Neutrophil (primary cell): ENCODE measurements around the gene MSI2.

Experiments used
- H3K27ac ChIP-seq: fragments of 200-600 bp; sonication (generic); 2 replicates; pipeline ENCODE4 v1.5.1; 2016; ENCODE audit warnings: mild to moderate bottlenecking, moderate library complexity
- H3K27me3 ChIP-seq: fragments of 200-600 bp; sonication (generic); 2 replicates; pipeline ENCODE4 v1.6.0; 2016; ENCODE audit warnings: mild to moderate bottlenecking
- H3K36me3 ChIP-seq: fragments of 200-600 bp; sonication (generic); 2 replicates; pipeline ENCODE4 v1.5.1; 2017
- H3K4me1 ChIP-seq, 2 experiments: fragments of 200-600 bp in 1 of 2; sonication (generic) in 1 of 2; 1 replicate in 1 of 2; 2 replicates in 1 of 2; pipeline versions ENCODE4 v1.5.1 to v1.6.1; 2013 to 2016; ENCODE audit warnings: low read depth in 1 of 2, low read length in 1 of 2, mild to moderate bottlenecking in 1 of 2, moderate library complexity in 1 of 2; ENCODE audit not compliant: control insufficient read depth in 1 of 2, insufficient read depth in 1 of 2
- H3K4me3 ChIP-seq, 2 experiments: fragments of 200-600 bp in 1 of 2; sonication (generic) in 1 of 2; 1 replicate in 1 of 2; 2 replicates in 1 of 2; pipeline ENCODE4 v1.5.1; 2013 to 2016; ENCODE audit warnings: low read depth in 1 of 2, low read length in 1 of 2, mild to moderate bottlenecking in 1 of 2, moderate library complexity in 1 of 2
- H3K9me3 ChIP-seq: fragments of 200-600 bp; sonication (generic); 2 replicates; pipeline ENCODE4 v1.5.1; 2016
- CTCF ChIP-seq: fragments of 200-600 bp; sonication (generic); IDR thresholded peaks from 2 replicates; pipeline ENCODE4 v1.5.1; 2016; ENCODE audit warnings: antibody characterized with exemption

MSI2 gene

GRCh38 chr17:57486882-57487301 lies 230.6 kb downstream of the MSI2 start:
- TF ChIP-seq CTCF, result no peak
- Histone ChIP-seq H3K9me3 (no peaks in the 10 kb centered on the region), H3K27me3 (no peaks in the 10 kb centered on the region), H3K27ac (no peak overlapping the region), H3K36me3 (no peaks in the 10 kb centered on the region), H3K4me1 (peaks cover 0 to 6% of the 10 kb centered on the region in 2 experiments), H3K4me3 (no peak overlapping the region)

- Histone ChIP-seq H3K27ac (no peak overlapping the region), H3K9me3 (no peaks in the 10 kb centered on the region), H3K4me1 (peaks cover 0 to 6% of the 10 kb centered on the region in 2 experiments), H3K27me3 (no peaks in the 10 kb centered on the region), H3K36me3 (no peaks in the 10 kb centered on the region), H3K4me3 (no peak overlapping the region)
- no peak for TF ChIP-seq CTCF
Observed at GRCh38 chr17:57487573-57487972, 231.2 kb downstream of the MSI2 start.

- H3K36me3 ChIP-seq, result no peaks in the 10 kb centered on the region
- H3K27ac ChIP-seq, result no peak overlapping the region
- H3K27me3 ChIP-seq, result no peaks in the 10 kb centered on the region
- TF ChIP-seq CTCF, result no peak
- no peak overlapping the region for H3K4me3 ChIP-seq
- H3K9me3 ChIP-seq, result no peaks in the 10 kb centered on the region
- peaks cover 0 to 6% of the 10 kb centered on the region in 2 experiments for H3K4me1 ChIP-seq
Observed at GRCh38 chr17:57488856-57489255, 232.5 kb downstream of the MSI2 start.

- H3K4me1 ChIP-seq, result peaks cover 0 to 6% of the 10 kb centered on the region in 2 experiments
- no peak overlapping the region for H3K27ac ChIP-seq
- no peaks in the 10 kb centered on the region for H3K36me3 ChIP-seq
- H3K4me3 ChIP-seq, result no peak overlapping the region
- no peak for TF ChIP-seq CTCF
- no peaks in the 10 kb centered on the region for H3K9me3 ChIP-seq
- no peaks in the 10 kb centered on the region for H3K27me3 ChIP-seq
Observed at GRCh38 chr17:57489321-57489720, 233.0 kb downstream of the MSI2 start.

- TF ChIP-seq CTCF, result no peak
- Histone ChIP-seq H3K9me3 (no peaks in the 10 kb centered on the region), H3K27ac (no peak overlapping the region)
Observed at GRCh38 chr17:57490111-57490845, 234.0 kb downstream of the MSI2 start.

More at GRCh38 chr17:57490111-57490845, 234.0 kb downstream of the MSI2 start:
- no peaks in the 10 kb centered on the region for H3K27me3 ChIP-seq
- H3K4me1 ChIP-seq, result peaks cover 0 to 6% of the 10 kb centered on the region in 2 experiments
- no peaks in the 10 kb centered on the region for H3K36me3 ChIP-seq
- H3K4me3 ChIP-seq, result no peak overlapping the region
